ENCODE data around the gene IKZF3.
"Not testable (repeated sequence)": the region's sequence is repeated elsewhere in the genome, so short reads cannot be mapped to it uniquely, and the experiment has no call there.

IKZF3 gene

GRCh38 chr17:39863918-39864746, at the start of gene IKZF3:
IKZF3 (minus strand) TSS chr17:39864312; CDS start chr17:39864126, 186 bp downstream.
- peak; percentile 86 for DNase-seq

GRCh38 chr17:39908789-39909352, 44.8 kb upstream of the IKZF3 start:
- no peak for DNase-seq

- DNase-seq, result no peak
Observed at GRCh38 chr17:39904990-39905288, 40.8 kb upstream of the IKZF3 start.

- no peak for DNase-seq
Observed at GRCh38 chr17:39903158-39903884, 39.2 kb upstream of the IKZF3 start.

GRCh38 chr17:39902027-39902426, 37.9 kb upstream of the IKZF3 start:
- DNase-seq, result not testable (repeated sequence)

- no peak for DNase-seq
Observed at GRCh38 chr17:39899215-39899614, 35.1 kb upstream of the IKZF3 start.

- no peak for DNase-seq
Observed at GRCh38 chr17:39898088-39898487, 34.0 kb upstream of the IKZF3 start.

GRCh38 chr17:39894681-39895376, 30.7 kb upstream of the IKZF3 start:
- DNase-seq, result no peak

GRCh38 chr17:39889200-39889599, 25.1 kb upstream of the IKZF3 start:
- DNase-seq, result no peak

- DNase-seq, result no peak
Observed at GRCh38 chr17:39887078-39887477, 23.0 kb upstream of the IKZF3 start.

- DNase-seq, result not testable (repeated sequence)
Observed at GRCh38 chr17:39886102-39886501, 22.0 kb upstream of the IKZF3 start.

- no peak for DNase-seq
Observed at GRCh38 chr17:39872751-39873150, 8.6 kb upstream of the IKZF3 start.

GRCh38 chr17:39871801-39872200, 7.7 kb upstream of the IKZF3 start:
- DNase-seq, result no peak

GRCh38 chr17:39870776-39871175, 6.7 kb upstream of the IKZF3 start:
- no peak for DNase-seq

GRCh38 chr17:39868554-39868942, 4.4 kb upstream of the IKZF3 start:
- no peak for DNase-seq

GRCh38 chr17:39867880-39868553, 3.9 kb upstream of the IKZF3 start, which contains the start of gene ZPBP2:
ZPBP2 (plus strand) TSS chr17:39868202; CDS start chr17:39868355, 153 bp downstream.
- peak; percentile 63 for DNase-seq

GRCh38 chr17:39867084-39867879, 3.2 kb upstream of the IKZF3 start:
- no peak for DNase-seq

- no peak for DNase-seq
Observed at GRCh38 chr17:39866013-39866730, 2.1 kb upstream of the IKZF3 start.

GRCh38 chr17:39863244-39863917, 731 bp downstream of the IKZF3 start:
- DNase-seq, result no peak

GRCh38 chr17:39861235-39861634, 2.9 kb downstream of the IKZF3 start:
- DNase-seq, result no peak

Measured in activated T-cell treated with anti-CD3 and anti-CD28 coated beads, Interleukin-2, amount 50 U/mL, for 1 hour (primary cell).